GM19099 (cell line): Measurements from ENCODE around the gene FBLN2.

Experiments
- POLR2A ChIP-seq: IDR thresholded peaks from 3 replicates; pipeline ENCODE4 v1.6.1; 2011; ENCODE audit warnings: low read depth; ENCODE audit not compliant: insufficient read length; ENCODE audit errors: extremely low read depth

The FBLN2 gene

GRCh38 chr3:13619661-13620230 lies 70.8 kb downstream of the FBLN2 start:
- no peak for TF ChIP-seq POLR2A

GRCh38 chr3:13620281-13620680 lies 71.4 kb downstream of the FBLN2 start:
- no peak for TF ChIP-seq POLR2A

- TF ChIP-seq POLR2A = no peak
These were observed 71.9 kb downstream of the FBLN2 start for GRCh38 chr3:13620776-13621365.

GRCh38 chr3:13621381-13622221 lies 72.7 kb downstream of the FBLN2 start:
- TF ChIP-seq POLR2A = no peak

- no peak for TF ChIP-seq POLR2A
These were observed 73.4 kb downstream of the FBLN2 start for GRCh38 chr3:13622356-13622755.

- no peak for TF ChIP-seq POLR2A
These were observed 74.3 kb downstream of the FBLN2 start for GRCh38 chr3:13623101-13623654.

- TF ChIP-seq POLR2A = no peak
These were observed 75.1 kb downstream of the FBLN2 start for GRCh38 chr3:13624021-13624420.

- no peak for TF ChIP-seq POLR2A
These were observed 75.8 kb downstream of the FBLN2 start for GRCh38 chr3:13624671-13625125.

GRCh38 chr3:13626396-13626795 lies 77.5 kb downstream of the FBLN2 start:
- TF ChIP-seq POLR2A = no peak

- TF ChIP-seq POLR2A = no peak
These were observed 78.1 kb downstream of the FBLN2 start for GRCh38 chr3:13626915-13627460.

- TF ChIP-seq POLR2A = no peak
These were observed 78.8 kb downstream of the FBLN2 start for GRCh38 chr3:13627681-13628080.

GRCh38 chr3:13628432-13628831 lies 79.5 kb downstream of the FBLN2 start:
- TF ChIP-seq POLR2A = no peak

GRCh38 chr3:13628841-13629551 lies 80.1 kb downstream of the FBLN2 start:
- TF ChIP-seq POLR2A = no peak

- no peak for TF ChIP-seq POLR2A
These were observed 80.7 kb downstream of the FBLN2 start for GRCh38 chr3:13629644-13630043.

GRCh38 chr3:13631256-13631655 lies 82.3 kb downstream of the FBLN2 start:
- TF ChIP-seq POLR2A = no peak
